Adrenal gland (tissue), 12 donors: ENCODE data around the gene FHIT. TPM values are rescaled to one million over a fixed set of nuclear protein-coding genes. Genes with fewer than 3 reads are reported as not detected.

Experiments
- DNase-seq, 7 donors: peaks; one replicate each; pipeline ENCODE4 v3.0.0-alpha.2; 2019 to 2020
- H3K27ac ChIP-seq, 5 donors: fragments of 200-600 bp; sonication (generic) in 4 of 5; 1 replicate in 3 of 5; 2 replicates in 2 of 5; pipeline versions ENCODE4 v1.5.1 to v1.8.0; 2016 to 2020; ENCODE audit warnings: mild to moderate bottlenecking in 1 of 5
- H3K27me3 ChIP-seq: fragments of 200-600 bp; 2 replicates; pipeline ENCODE4 v1.8.0; 2021
- H3K36me3 ChIP-seq, 2 donors: fragments of 200-600 bp; replicated peaks in 1 of 2; 1 replicate in 1 of 2; 2 replicates in 1 of 2; pipeline versions ENCODE4 v1.5.1 to v1.8.0; 2018 to 2022
- H3K4me1 ChIP-seq, 2 donors: fragments of 200-600 bp; replicated peaks in 1 of 2; 1 replicate in 1 of 2; 2 replicates in 1 of 2; pipeline versions ENCODE4 v1.5.1 to v1.8.0; 2018 to 2021
- H3K4me3 ChIP-seq, 4 donors: fragments of 200-600 bp; sonication (generic) in 3 of 4; one replicate each; pipeline ENCODE4 v1.5.1; 2016 to 2018
- H3K9me3 ChIP-seq, 3 donors: fragments of 200-600 bp; sonication (generic) in 1 of 3; replicated peaks in 1 of 3; 1 replicate in 2 of 3; 2 replicates in 1 of 3; pipeline versions ENCODE4 v1.5.1 to v1.8.0; 2016 to 2021
- POLR2A ChIP-seq, 2 donors: fragments of 450-650 bp; IDR thresholded peaks; one replicate each; pipeline ENCODE4 v1.6.1; 2017; ENCODE audit warnings: antibody characterized with exemption in 2 of 2, mild to moderate bottlenecking in 2 of 2, moderate library complexity in 1 of 2
- WGBS, 4 donors: extraction: QIAGEN DNeasy Blood & Tissue Kit in 2 of 4; methylation state at CpG; one replicate each; pipeline versions ENCODE4 v1.1.5 to v1.1.7; 2013 to 2017; 5-methylcytosine and 5-hydroxymethylcytosine counted together
- intact Hi-C, 2 donors: fragments of 100-400 bp; cut with DNase I; formaldehyde crosslinking; loops; one replicate each; pipeline versions ENCODE4 v1.14.1 to v1.15.0; 2022 to 2023
- polyA plus RNA-seq, 3 donors: library from polyadenylated mRNA; stranded (reverse); fragments of 200-250 nt in 2 of 3; fragments of 350-450 nt in 1 of 3; fragmentation: Illumina TruSeq in 1 of 3; extraction: RNeasy Lipid Tissue Mini Kit (QIAGEN cat#74804) in 1 of 3; gene quantifications; one replicate each; pipeline ENCODE4 v1.2.3, GENCODE V29; 2013 to 2014
- total RNA-seq, 9 donors: library from RNA; depleted of rRNA in 4 of 9; stranded (reverse); fragments of >200 nt in 4 of 9; fragments of 120-200 nt in 1 of 9; fragmentation: NEBNext Ultra II Directional in 1 of 9; extraction: Animal tissue kit (Norgen Biotek cat#: 25700) in 1 of 9; gene quantifications; one replicate each; pipeline versions ENCODE4 v1.1.0 to v1.2.4, GENCODE V29; 2013 to 2023
- TF ChIP-seq, protein P1 (sequence below), 6 experiments: fragments of 450-650 bp in 4 of 6; fragments of 200-600 bp in 2 of 6; sonication (generic) in 1 of 6; IDR thresholded peaks; 1 replicate in 5 of 6; 2 replicates in 1 of 6; pipeline versions ENCODE4 v1.5.1 to v1.8.0; 2016 to 2021; ENCODE audit warnings: antibody characterized with exemption in 6 of 6, mild to moderate bottlenecking in 2 of 6, moderate library complexity in 1 of 6
- donor health status: healthy with polysubstance abuse.
- donor health status: Bipolar disorder and iron deficiency.
- donor health status: DM: yes; HTN: yes; CAD: no.
- donor health status: DM: no; HTN: no; CAD: no.
- donor health status: DM: no; HTN: no; CAD: no.
- donor health status: DM: yes; HTN: yes; CAD: no.

The FHIT gene
- total and polyA plus RNA-seq, 12 donors, result 14.1 to 43.9 (median 28.8) TPM

- WGBS, 4 donors, result 84 to 91% (median 87%) methylated on average over 9 of the region's 9 CpGs
- Histone ChIP-seq H3K4me1 (no peaks in the 10 kb centered on the region), H3K9me3 (no peaks in the 10 kb centered on the region), H3K27ac (no peak overlapping the region), H3K4me3 (no peak overlapping the region), H3K36me3 (no peaks in the 10 kb centered on the region), H3K27me3 (no peaks in the 10 kb centered on the region)
- intact Hi-C loops, result no loop called here
- DNase-seq, result no peak
- no peak for TF ChIP-seq POLR2A (IDR thresholded peaks at IDR 0.05)
- TF ChIP-seq, protein P1, sequence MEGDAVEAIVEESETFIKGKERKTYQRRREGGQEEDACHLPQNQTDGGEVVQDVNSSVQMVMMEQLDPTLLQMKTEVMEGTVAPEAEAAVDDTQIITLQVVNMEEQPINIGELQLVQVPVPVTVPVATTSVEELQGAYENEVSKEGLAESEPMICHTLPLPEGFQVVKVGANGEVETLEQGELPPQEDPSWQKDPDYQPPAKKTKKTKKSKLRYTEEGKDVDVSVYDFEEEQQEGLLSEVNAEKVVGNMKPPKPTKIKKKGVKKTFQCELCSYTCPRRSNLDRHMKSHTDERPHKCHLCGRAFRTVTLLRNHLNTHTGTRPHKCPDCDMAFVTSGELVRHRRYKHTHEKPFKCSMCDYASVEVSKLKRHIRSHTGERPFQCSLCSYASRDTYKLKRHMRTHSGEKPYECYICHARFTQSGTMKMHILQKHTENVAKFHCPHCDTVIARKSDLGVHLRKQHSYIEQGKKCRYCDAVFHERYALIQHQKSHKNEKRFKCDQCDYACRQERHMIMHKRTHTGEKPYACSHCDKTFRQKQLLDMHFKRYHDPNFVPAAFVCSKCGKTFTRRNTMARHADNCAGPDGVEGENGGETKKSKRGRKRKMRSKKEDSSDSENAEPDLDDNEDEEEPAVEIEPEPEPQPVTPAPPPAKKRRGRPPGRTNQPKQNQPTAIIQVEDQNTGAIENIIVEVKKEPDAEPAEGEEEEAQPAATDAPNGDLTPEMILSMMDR (IDR thresholded peaks at IDR 0.05), result no peak
These were observed 617.6 kb downstream of the FHIT start for GRCh38 chr3:60633644-60634043.

DNA sequence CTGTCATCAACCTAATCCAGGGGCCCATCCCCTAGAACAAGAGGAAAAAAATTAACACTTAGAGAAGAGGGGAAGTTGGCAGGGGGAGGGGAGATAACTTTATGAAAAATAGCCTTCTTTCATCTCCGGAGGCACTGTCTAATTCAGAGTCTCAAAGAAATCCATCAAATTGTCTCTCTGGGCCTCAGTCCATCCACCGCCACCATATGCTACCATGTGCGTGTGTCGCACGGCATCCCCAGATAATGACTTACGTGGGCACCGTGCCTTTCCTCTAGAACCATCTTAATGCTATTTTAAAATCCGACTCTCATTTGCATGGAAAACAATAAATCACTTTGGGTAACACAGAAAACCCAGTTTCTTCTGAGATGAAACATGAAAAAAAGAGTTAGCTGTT lies 619.7 kb downstream of the FHIT start:
- Histone ChIP-seq H3K36me3 (no peaks in the 10 kb centered on the region), H3K27me3 (no peaks in the 10 kb centered on the region), H3K4me3 (no peak overlapping the region), H3K9me3 (no peaks in the 10 kb centered on the region), H3K27ac (no peak overlapping the region), H3K4me1 (no peaks in the 10 kb centered on the region)
- WGBS, 4 donors, result 75 to 83% (median 80%) methylated on average over 8 of the region's 8 CpGs
- intact Hi-C loops, result no loop called here
- TF ChIP-seq, protein P1 (IDR thresholded peaks at IDR 0.05), result no peak
- TF ChIP-seq POLR2A (IDR thresholded peaks at IDR 0.05), result no peak
- DNase-seq, result no peak

- Histone ChIP-seq H3K27ac (no peak overlapping the region), H3K9me3 (no peaks in the 10 kb centered on the region), H3K4me1 (no peaks in the 10 kb centered on the region), H3K27me3 (no peaks in the 10 kb centered on the region), H3K4me3 (no peak overlapping the region), H3K36me3 (no peaks in the 10 kb centered on the region)
- WGBS, 4 donors, result 89 to 100% (median 93%) methylated on average over 1 of the region's 1 CpG
- TF ChIP-seq POLR2A (IDR thresholded peaks at IDR 0.05), result no peak
- TF ChIP-seq, protein P1 (IDR thresholded peaks at IDR 0.05), result no peak
- no peak for DNase-seq
- intact Hi-C loops, result no loop called here
These were observed 620.3 kb downstream of the FHIT start for GRCh38 chr3:60630953-60631352.

GRCh38 chr3:60629816-60630215 lies 621.4 kb downstream of the FHIT start:
- H3K36me3 ChIP-seq, result no peaks in the 10 kb centered on the region
- TF ChIP-seq POLR2A (IDR thresholded peaks at IDR 0.05), result no peak
- TF ChIP-seq, protein P1 (IDR thresholded peaks at IDR 0.05), result no peak
- no peak overlapping the region for H3K4me3 ChIP-seq
- no peak for DNase-seq
- no peaks in the 10 kb centered on the region for H3K4me1 ChIP-seq
- intact Hi-C loops, result no loop called here
- WGBS, 4 donors, result 76 to 85% (median 80%) methylated on average over 2 of the region's 2 CpGs
- H3K27me3 ChIP-seq, result no peaks in the 10 kb centered on the region
- no peak overlapping the region for H3K27ac ChIP-seq
- no peaks in the 10 kb centered on the region for H3K9me3 ChIP-seq
